Myocyte (in vitro differentiated cells): ENCODE results near the gene DTHD1. TPM values are rescaled to one million over a fixed set of nuclear protein-coding genes. Genes with fewer than 3 reads are reported as not detected.

ENCODE experiments used
- DNase-seq: peaks from one replicate; pipeline ENCODE4 v3.0.0-alpha.2; 2012; ENCODE audit warnings: low read depth
- polyA plus RNA-seq: library from polyadenylated mRNA; unstranded; fragments of >200 nt; gene quantifications from one replicate; pipeline ENCODE4 v1.2.1, GENCODE V29; 2012; ENCODE audit warnings: missing spikeins
- total RNA-seq: library from RNA; depleted of rRNA; stranded (reverse); fragments of >200 nt; gene quantifications from 2 replicates; pipeline ENCODE4 v1.2.3, GENCODE V29; 2014

The DTHD1 gene
- not detected in 2 replicates for total RNA-seq
- not detected for polyA plus RNA-seq

DNA sequence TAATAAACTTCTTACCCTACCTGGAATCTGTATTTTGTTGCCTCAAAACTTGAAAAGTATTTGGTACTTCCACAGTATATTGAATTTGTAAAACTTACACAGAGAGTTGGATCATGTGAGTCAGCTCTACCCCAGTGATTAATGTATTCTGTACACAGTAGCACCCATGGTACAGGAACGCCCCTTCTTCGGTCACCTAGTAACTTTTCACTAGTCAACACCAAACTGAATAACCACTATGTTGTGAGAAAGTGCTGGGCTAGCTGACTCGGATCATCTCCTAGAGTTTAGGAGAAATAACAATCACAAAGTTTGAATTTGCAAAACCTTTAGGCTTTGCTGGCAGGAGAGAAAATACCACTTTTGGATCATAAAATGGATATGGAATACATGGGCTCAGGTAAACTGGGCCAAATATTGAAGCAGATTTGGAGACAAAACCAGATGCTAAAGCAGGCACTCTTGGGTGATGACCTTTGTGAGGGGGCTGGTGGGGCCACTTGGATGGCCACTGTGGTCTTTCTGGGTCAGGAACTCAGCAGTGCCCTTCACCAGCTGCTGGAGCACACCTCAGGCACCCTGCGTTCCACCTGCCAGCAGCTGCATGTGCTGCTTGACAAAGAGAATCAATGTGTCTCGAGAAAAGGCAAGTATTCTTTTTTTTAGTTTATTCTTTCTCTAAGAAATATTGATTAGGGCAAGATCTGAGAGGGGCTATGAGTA is at the start of gene DTHD1:
DTHD1 (plus strand) TSS at position 233 of the 723 bp plus-strand sequence; CDS start at position 376, 143 bp downstream.
- DNase-seq: no peak

DNA sequence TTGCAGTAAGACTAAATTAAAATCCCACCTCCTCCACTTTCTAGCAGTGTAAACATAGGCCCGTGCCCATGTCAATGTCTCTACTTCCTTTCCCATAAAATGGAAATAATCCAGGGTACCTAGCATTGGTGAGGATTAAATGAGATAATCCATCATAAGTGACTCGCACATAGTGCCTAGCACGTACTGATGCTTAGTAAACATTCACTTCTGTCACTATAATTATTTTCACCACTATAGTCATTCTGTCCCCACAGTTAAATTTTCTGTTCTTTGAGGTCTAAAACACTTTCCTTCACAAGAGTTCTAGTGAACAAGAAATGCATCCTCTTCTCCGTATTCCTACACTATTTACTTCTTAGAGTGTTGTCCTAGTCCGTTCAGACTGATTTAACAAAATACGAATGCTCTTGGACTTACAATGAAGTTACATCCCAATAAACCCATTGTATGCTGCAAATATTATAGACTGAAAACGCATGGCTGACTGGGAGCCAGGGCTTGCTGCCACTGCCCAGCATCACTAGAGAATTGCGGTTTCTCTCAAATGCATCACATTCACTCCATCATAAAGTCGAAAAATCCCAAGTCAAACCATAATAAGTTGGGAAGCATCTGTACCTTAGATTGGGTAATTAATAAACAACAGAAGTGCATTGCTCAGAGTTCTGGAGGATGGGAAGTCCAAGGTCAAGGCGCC is 47.7 kb upstream of the DTHD1 start:
- no peak for DNase-seq

DNA sequence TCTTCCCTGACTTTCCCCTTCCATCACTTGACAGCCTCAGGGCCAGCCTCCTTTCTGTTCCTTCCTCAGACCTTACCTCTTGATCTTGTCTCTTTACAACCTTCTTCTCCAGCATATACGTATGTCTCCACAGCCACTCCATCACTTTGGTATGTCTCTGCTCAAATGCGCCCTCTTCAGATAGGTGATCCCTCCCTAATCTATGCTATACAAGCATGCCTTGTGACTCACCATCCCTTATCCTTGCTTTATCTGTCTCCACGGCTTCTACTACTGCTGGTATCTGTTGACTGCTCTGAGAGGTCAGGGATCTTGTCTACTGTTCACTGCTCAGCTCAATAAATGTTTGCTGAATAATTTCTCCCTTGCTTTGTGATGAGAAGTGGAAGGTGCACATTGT is 46.1 kb upstream of the DTHD1 start:
- DNase-seq: no peak

GRCh38 chr4:36236159-36236558 is 45.3 kb upstream of the DTHD1 start:
- no peak for DNase-seq

DNA sequence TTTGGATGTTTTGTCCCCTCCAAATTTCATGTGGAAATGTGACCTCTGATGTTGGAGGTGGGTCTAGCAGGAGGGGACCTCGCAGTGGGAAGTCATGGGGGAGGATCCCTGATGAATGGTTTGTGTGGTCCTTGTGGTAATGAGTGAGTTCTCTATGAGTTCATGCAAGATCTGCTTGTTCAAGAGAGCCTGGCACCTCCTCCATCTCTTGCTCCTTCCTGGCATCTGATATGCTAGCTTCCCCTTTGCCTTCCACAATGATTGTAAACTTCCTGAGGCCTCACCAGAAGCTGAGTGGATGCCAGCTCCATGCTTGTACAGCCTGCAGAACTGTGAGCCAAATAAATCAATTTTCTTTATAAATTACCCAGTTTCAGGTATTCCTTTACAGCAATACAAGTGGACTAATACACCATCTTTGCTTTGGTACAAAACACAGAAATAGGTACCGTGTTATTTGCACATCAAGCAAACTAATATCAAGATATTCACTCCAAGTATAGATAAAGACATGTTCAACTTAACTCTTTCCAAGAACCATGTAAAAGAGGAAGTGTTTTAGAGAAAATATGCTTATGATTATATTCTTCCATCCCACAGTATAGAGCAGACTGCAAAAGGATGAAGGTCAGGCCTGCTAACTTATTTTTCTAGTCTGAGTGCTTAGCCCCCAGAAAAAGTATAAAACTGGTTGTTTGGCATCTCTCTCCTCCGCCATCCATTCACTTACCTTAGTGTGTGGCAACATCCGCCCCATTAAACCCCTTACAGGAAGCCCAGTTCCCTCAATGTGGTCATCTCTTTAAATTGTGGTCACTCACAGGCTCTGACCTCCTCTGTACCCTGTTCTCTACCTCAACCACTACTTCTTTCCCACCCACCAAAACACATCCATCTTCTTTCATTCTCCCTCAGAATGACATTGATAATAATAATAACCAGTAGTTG is 43.8 kb upstream of the DTHD1 start:
- DNase-seq: no peak

DNA sequence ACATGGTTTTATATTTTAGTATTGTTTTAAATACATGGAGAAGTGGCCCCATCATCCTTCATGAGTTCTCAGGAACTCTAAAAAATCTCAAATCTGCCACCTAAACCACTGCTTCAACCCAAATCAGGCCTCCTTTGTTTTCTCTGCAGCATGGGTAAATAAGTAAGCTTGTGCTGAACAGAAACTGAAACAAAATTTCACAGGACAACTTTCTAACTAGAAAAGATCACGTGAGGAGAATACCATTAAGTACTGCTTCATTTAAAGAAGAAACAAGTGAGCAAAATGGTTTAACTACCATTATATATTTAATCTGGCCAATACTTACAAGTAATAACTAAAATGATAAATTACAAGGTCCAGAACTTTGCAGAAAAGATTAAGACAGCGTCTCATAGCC is 39.6 kb upstream of the DTHD1 start:
- DNase-seq: no peak

- DNase-seq: no peak
Measured at GRCh38 chr4:36242629-36243354, 38.6 kb upstream of the DTHD1 start.

DNA sequence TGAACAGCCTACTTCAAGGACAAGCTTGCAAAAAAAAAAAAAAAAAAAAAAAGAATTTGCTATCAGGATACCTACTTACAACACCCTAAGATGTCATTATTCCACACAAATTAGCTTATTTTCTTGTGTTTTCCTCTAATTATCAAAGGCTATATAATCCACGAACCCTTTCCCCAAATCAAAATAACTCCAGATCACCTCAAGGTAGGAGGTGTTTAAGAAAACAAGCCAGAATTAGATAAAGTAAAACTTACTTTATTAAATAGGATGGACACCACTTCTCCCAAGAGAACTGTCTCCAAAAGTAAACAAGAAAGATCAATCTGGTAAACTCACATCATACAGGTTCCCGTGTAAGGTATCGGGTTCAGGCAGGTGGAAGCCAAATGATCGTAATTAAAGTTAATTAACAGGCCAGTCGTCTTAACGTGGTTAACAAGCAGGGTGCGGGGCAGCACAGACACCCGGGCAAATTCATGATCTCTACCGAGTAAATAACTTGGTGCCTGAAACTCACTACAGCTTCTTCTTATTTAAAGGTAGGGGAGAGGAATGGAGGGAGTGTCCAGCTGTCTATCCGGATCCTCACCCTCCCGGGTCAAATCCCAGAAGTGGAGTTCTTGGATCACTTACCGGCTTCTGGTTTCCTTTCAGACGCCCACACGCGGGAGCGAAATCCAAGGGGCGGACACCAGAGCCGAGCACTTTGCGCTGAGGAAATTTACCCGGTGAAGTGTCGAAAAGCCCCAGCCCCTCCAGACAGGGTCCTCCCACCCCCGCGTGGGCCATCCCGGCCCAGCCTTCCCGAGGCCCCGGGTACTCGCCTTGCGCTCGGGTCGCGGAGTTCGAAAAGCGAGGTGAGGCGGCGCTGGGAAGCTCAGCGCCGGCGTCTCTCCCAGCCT is 37.8 kb upstream of the DTHD1 start:
- DNase-seq: no peak

GRCh38 chr4:36244257-36245082 is 36.9 kb upstream of the DTHD1 start, which contains the start of gene ARAP2:
TSS of gene ARAP2 (minus strand) at chr4:36244514. CDS start at chr4:36229486, 15,028 bp downstream.
- DNase-seq: no peak

DNA sequence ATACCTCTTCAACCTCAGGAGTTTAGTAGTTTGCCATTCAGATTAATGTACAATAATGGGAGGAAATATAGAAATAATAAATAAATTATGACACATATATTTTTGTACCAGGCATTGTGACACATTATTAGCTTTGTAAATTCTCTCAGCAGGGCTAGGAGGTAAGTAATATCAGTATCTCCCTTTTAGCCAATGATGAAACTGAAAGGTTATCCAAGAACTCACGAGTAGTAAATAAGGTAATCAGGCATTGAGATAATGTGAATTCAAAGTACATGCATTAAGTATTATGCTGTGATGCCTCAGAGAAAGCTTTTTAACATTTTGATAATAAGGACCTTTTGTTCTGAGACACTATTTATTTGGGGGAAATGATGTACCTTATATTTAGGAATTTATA is 31.8 kb upstream of the DTHD1 start:
- DNase-seq: no peak

- DNase-seq: no peak
Measured at GRCh38 chr4:36251983-36252382, 29.4 kb upstream of the DTHD1 start.

- DNase-seq: no peak
Measured at GRCh38 chr4:36254371-36254770, 27.0 kb upstream of the DTHD1 start.

GRCh38 chr4:36255577-36255976 is 25.8 kb upstream of the DTHD1 start:
- DNase-seq: no peak

- no peak for DNase-seq
Measured at GRCh38 chr4:36256398-36256891, 25.0 kb upstream of the DTHD1 start.

- DNase-seq: no peak
Measured at GRCh38 chr4:36260731-36261130, 20.7 kb upstream of the DTHD1 start.

DNA sequence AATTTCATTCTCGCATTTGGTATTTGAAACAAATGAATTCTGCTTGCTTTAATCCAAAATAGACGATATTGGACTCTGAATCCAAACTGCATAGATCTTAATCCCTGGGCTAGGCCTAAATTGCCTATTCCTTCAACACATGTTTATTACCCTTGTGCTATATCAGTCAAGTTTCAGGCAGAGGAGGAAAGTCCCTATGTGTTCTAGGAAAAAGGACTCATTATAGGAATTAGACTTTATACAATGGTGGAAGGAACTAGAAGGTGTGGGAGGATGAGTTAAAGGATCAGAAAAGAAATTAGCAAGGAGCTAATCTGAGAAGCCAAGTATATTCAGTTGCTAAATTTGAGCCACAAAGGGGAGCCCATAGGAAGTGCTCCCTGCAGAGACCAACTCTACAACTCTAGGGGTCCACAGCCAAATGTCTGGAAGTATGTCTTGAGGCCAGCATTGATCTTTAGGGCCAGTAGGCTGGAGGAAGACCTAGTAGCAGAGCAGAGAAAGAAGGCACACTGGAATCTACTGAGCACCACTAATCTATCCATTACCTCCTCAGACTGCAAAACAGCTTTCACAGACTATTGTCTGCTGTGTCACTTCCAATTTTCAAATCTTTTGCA is 17.1 kb upstream of the DTHD1 start:
- DNase-seq: no peak

DNA sequence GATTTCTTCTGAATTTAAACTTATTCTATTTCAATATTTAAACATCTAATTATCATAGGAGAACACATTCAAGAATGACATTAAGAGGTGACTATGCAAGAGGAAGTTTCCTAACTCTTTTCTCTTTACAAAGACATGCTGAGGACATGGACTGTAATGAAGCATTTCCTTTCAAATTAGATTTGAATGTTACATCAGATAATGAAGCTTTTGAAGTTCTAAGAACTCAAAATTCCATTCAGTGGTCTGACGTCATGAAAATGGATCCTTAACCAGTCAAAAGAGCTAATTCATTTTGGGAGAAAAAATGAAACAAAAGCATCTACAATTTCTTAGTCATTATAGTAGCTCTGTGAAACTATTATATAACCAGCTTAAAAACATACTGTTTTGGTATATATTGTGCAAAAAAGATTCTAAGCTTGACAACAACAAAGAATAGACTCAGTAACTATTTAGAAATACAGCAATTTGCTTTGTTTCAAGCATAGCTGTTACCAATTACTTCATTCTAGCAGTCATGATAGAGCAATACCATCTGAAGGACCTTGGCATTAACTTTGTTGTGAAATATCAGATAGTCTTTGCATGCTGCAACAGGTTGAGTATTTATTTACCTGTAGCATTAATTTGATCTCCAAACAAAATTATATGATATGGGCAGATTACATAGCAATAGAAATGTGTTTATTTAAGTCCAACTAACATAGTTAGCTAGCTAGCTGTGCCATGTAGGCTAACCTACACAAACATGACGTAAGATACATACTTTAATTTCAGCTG is 13.7 kb upstream of the DTHD1 start:
- no peak for DNase-seq
